Dedifferentiated amniotic fluid mesenchymal stem cell (primary cell): Measurements from ENCODE around the gene SLC6A6.

Experiments used
- DNase-seq: peaks from one replicate; pipeline ENCODE4 v3.0.0-alpha.2; 2016; ENCODE audit errors: extremely low spot score

SLC6A6 gene

DNA sequence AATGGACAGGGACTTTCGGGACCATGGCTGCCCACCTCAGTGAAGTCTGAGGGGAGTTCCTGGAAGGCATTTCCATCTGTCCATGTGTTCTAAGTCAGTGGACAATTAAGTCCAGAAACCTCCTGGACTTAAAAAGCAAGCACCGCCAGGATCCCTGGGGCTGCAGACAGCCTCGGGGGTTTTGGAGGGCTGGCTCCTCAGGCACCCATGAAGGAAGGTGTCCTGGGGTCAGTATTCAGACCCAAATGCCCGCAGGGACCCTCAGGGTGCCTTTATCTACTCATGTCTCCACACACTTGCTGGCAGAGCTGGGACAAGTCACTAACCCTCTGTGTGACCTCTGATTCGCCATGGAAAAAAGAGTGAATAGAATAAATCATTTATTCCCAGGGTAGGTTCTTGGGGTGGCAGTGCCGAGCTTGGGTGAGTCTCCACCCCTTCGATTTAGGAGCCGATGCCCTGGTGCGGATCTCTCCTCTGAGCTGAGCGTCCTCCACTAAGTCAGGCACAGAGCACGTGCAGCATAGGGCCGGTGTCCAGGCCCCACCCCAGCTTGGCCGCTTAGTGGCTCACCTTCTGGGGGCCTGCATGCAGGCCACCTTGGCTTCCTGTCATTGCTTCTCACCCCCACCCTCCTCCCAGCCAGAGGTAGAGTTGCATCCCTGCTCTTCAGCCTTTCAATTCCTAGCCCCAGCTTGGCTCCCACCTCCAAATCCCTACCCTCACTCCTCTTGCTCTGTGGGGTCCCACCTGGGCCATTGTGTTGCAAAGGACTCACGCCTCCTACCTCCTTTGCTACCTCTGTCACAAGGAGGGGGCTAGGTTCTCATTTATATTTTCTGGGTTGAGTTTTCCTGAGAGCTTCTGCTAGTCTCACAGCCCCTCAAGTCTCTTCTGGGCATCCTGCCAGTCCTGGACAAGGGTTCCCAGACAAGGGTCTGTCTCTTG lies 19.9 kb downstream of the SLC6A6 start:
- DNase-seq = no peak

GRCh38 chr3:14423197-14423743 lies 20.9 kb downstream of the SLC6A6 start:
- no peak for DNase-seq

- no peak for DNase-seq
Observed at GRCh38 chr3:14423963-14424362, 21.6 kb downstream of the SLC6A6 start.

- no peak for DNase-seq
Observed at GRCh38 chr3:14424711-14425580, 22.5 kb downstream of the SLC6A6 start.

- no peak for DNase-seq
Observed at GRCh38 chr3:14425581-14426304, 23.3 kb downstream of the SLC6A6 start.

- no peak for DNase-seq
Observed at GRCh38 chr3:14426305-14426620, 23.9 kb downstream of the SLC6A6 start.

DNA sequence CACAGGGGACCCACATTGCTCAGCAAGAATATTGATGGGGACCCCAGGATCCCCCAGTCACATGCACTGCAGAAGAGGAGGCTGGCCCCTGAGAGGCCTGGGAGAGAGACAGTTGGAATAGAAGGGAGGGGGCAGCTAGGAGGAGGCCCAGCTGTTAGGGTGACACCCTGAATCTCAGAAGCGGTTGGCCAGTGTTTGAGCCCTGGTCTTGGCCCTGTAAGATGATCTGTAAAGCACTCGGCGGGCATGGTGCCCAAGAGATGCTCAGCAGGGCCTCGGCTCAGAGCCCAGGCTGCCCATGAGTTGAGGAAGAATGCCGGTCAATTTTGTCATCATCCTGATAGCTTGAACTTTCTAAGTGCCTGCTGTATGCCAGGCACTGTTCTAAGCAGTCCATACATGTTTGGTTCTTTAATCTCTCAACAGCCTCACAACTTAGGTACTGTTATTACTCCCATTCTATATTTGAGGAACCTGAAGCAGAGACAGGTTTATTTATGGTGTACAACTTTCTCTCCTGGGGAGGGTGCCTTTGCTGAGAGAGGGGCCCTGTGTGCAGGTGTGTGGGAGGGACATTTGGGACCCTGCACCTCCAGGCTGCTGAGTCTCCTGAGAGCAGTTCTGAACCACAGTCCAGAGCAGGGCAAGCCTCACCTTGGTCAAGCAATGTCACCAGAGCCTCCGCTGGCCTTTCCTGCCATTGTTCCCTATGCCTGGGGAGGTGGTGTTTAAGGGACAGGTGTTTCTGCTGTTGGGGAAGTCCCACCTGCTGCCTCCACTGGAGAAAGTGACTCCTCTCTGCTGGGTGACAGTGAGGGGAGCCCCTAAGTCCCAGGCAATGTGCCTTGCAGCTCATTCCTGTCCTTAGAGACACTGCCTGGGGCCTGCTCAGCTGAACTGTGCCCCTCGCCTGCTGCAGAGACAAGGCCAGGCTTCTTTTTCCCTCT lies 26.0 kb downstream of the SLC6A6 start:
- peak; percentile 36 for DNase-seq

DNA sequence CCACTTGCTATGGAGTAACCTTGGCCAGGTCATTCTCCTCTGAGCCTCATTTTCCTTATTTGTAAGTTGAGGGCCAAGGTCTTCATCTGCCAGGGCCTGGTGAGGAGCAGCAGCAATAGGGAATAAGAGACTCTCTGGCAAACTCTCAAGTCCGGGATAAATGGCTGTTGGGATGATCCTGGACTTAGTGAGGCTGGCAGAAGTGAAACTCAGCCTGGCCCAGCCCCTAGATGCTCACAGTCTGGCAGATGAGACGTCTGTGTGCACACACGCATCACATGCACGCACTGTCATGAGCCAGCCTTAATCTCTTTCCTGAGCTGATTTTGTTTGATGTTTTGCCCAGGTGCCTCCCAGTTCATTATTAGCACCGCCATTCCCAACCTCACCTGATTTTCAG lies 26.8 kb downstream of the SLC6A6 start:
- DNase-seq = no peak

DNA sequence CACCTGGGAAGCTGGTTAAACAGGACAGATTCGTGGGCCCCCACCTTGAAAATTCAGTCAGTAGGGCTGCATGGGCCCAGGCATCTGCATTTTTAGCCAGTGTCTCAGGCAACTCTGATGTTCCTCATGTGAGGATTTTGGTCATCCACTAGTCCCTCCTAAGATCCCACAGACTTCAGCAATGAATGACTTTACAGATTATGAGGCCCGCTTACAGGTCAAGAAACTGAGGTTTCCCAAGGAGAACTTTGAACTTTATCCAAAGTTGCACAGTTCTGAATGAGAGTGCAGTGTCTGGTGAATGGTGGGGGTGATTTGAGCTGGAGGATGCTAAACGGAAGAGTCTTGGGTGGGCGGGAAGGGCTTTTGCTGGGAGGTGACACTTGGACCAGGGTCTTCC lies 27.2 kb downstream of the SLC6A6 start:
- DNase-seq = no peak

GRCh38 chr3:14430053-14430452 lies 27.6 kb downstream of the SLC6A6 start:
- DNase-seq = no peak

GRCh38 chr3:14430706-14431451 lies 28.5 kb downstream of the SLC6A6 start:
- DNase-seq = no peak

- DNase-seq = no peak
Observed at GRCh38 chr3:14431452-14431916, 29.1 kb downstream of the SLC6A6 start.

DNA sequence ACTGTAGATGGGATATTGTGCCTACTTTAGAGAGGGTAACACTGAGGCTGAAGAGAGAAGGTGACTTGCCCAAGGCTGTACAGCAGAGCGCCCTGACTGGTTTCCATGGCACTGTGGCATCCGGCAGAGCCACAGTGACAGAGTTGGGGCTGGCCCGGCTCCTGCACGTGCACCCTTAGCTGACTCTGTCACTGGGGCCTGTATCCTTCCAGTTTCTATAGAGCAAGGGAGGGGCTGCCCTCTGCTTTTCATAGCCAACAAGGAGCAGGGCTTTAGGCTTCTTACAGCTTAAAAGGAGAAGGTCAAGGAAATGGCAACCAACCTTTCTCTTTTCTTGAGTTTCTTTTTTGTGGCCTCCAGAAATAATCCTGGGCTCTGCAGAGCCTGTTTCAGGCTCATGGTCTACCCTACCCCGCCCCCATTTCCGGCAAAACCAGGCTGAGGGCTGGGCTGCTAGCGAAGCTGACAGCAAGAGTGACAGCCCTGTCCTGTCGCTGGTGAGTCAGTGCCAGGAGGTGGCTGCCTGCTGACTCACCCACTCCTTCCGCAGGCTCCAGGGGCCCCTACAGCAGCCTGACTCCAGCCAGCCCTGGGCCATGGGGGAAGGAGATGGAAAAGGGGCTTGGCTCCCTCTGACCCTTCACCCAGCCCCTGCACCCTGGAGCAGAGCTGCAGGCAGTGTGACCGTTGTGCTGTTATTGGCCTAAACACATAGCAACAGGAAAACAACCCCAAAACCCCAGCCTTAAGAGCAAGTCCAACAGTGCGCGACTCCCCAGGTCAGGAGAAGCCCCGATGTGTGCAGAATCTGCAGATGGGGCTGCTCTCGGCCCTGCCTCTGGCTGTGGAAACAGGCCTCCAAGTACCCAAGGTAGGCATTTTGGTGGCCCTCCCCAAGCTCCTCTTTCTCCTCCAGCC lies 29.8 kb downstream of the SLC6A6 start:
- DNase-seq = no peak

DNA sequence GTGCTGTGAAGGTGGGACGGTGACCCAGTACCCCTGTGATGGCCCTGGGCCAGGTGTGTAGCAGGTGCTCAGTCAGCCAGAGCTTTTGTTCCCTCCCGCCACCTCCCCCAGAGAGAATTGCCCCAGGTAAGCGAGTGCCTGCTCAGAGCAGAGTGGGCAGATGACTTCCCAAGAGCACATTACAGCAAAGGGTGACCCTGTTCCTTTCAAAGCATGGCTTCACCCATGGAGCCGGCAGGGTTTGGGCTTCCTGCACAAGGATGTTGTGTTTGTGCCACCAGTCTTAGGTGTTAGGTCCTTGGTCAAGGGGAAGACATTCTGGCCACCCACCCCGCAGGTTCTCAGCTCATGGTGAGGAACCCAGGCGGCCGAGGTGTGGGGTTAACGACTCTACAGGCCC lies 30.7 kb downstream of the SLC6A6 start:
- no peak for DNase-seq

GRCh38 chr3:14434126-14434497 lies 31.7 kb downstream of the SLC6A6 start:
- no peak for DNase-seq

GRCh38 chr3:14434498-14435151 lies 32.2 kb downstream of the SLC6A6 start:
- no peak for DNase-seq

- DNase-seq = no peak
Observed at GRCh38 chr3:14435175-14436014, 33.0 kb downstream of the SLC6A6 start.

DNA sequence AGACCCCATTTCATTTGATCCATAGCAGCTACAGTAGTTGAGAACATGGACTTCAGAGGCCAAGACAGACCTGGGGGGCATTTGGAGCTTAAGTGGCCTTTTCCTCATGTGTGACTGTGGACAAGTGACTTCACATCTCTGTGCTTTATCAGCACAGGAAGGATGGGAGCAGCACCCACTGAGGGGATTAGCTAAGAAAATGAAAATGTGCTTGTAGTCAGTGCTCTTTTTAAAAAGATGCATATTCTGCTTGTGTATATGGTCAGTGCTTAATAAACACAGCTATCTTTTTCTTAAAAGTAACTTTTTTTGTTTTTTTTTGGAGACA lies 34.5 kb downstream of the SLC6A6 start:
- no peak for DNase-seq
